ENCODE results near the gene GPRC5A.

GPRC5A gene

DNA sequence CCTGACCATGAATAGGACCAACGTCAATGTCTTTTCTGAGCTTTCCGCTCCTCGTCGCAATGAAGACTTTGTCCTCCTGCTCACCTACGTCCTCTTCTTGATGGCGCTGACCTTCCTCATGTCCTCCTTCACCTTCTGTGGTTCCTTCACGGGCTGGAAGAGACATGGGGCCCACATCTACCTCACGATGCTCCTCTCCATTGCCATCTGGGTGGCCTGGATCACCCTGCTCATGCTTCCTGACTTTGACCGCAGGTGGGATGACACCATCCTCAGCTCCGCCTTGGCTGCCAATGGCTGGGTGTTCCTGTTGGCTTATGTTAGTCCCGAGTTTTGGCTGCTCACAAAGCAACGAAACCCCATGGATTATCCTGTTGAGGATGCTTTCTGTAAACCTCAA, 17.3 kb downstream of the GPRC5A start:
- TF ChIP-seq, protein P1, sequence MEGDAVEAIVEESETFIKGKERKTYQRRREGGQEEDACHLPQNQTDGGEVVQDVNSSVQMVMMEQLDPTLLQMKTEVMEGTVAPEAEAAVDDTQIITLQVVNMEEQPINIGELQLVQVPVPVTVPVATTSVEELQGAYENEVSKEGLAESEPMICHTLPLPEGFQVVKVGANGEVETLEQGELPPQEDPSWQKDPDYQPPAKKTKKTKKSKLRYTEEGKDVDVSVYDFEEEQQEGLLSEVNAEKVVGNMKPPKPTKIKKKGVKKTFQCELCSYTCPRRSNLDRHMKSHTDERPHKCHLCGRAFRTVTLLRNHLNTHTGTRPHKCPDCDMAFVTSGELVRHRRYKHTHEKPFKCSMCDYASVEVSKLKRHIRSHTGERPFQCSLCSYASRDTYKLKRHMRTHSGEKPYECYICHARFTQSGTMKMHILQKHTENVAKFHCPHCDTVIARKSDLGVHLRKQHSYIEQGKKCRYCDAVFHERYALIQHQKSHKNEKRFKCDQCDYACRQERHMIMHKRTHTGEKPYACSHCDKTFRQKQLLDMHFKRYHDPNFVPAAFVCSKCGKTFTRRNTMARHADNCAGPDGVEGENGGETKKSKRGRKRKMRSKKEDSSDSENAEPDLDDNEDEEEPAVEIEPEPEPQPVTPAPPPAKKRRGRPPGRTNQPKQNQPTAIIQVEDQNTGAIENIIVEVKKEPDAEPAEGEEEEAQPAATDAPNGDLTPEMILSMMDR (IDR thresholded peaks at IDR 0.05), result no peak

DNA sequence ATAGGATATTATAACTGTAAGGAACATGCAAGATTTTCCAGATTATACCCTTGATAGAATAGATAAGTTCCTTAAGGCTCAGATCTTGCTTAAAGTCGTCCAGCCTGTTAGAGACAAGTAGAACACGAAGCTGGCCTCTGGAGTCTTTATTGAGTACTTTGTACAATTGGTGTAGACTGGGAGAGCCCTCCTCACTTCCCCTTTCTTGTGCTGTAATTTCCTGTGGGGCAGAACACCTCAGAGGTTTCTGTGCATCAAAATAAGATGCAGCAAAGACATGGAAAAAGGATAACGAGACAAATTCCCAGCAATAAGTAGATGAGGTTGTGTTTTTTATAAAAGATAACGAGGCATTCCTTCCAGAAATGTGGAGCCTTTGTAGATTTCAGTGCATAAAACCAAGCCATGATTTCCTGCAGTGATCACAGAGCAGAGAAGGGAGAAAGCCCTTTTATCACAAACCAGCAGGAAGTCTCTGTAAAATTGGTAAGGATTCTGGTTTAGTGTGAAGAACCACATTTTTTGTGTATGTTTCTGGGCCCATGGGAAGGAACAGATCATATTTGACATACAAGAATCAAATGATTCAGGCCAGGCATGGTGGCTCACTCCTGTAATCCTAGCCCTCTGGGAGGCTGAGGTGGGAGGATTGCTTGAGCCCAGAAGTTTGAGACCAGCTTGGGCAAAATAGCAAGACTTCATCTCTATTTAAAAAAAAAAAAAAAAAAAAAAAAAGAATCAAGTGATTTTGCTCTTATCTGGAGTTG, 18.0 kb downstream of the GPRC5A start:
- TF ChIP-seq, protein P1 (IDR thresholded peaks at IDR 0.05), result no peak

DNA sequence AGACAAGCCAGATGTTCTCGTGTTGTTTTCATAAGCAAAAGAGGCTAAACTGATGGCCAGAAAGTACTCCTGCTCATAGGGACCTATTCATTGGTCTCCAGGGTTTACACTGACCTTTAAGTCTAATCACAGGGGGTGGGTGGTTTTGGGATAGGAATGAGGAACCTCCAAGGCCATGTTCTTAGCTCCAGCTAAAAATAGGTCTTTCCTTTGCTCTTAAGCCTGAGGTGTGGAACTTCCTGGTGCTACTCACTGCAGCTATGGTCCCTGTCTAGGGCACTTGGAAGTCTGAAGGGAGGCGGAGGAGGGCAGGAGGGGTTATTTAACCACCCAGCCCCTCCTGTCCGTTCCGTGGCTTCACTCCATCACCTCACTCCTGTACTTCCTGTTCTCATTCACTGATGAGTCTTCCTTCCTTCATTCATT, 18.6 kb downstream of the GPRC5A start:
- TF ChIP-seq, protein P1 (IDR thresholded peaks at IDR 0.05), result no peak

DNA sequence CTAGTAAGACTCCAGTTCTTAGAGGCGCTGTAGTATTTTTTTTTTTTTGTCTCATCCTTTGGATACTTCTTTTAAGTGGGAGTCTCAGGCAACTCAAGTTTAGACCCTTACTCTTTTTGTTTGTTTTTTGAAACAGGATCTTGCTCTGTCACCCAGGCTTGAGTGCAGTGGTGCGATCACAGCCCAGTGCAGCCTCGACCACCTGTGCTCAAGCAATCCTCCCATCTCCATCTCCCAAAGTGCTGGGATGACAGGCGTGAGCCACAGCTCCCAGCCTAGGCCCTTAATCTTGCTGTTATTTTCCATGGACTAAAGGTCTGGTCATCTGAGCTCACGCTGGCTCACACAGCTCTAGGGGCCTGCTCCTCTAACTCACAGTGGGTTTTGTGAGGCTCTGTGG, 21.3 kb downstream of the GPRC5A start:
- TF ChIP-seq, protein P1 (IDR thresholded peaks at IDR 0.05), result no peak

DNA sequence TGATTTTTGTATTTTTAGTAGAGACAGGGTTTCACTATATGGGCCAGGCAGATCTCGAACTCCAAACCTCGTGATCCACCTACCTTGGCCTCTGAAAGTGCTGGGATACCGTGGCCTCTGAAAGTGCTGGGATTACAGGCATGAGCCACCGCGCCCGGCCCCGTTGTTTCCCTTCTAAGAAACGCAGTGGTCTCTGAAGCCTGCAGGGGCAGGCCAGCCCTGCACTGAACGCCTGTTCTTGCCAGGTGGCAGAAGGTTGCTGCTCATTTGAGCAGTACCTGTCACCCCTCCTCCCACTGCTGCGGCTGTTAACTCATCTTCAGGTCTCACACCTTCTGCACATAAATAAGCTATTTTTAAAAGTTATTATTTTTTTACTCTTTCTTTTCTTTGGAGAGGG, 24.3 kb downstream of the GPRC5A start:
- TF ChIP-seq, protein P1 (IDR thresholded peaks at IDR 0.05), result no peak

DNA sequence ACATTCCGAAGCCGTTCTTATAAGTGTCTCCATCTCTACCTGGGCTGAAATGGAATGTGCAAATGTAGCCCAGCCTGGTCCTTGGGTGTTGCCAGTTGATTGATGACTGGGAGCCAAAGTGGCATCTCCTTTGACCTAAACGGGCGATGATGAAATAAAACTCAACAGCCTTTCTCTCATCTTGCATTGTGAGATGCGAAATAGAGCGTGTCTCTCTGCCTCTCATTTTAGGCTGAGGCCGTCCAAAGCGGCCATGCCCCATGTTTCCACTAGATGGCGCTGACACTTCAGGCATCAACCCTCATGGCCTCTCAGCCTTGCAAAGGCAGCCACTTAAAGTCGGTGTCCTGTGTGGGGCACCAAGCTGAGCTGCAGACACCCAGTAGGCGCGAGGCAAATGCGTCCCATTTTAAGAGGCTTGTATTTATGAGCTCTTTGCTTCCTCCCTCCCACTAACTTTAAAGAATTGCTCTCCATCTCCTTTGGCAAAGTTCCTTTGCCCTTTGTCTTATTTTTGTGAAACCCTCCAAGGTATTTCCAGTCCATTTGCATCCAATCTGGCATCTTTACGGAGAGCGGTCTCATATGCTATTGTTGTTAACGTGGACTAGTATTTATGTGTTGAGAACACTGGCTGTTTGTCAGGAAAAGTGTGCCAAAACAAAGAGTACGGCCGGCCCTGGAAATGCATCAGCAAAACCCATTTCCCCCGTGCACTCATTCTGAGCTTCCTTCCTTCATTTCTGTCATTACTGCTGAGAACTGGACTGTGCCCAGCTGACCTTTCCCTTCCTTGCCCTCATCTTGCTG, 25.0 kb downstream of the GPRC5A start:
- TF ChIP-seq, protein P1 (IDR thresholded peaks at IDR 0.05), result peak; percentile 96

DNA sequence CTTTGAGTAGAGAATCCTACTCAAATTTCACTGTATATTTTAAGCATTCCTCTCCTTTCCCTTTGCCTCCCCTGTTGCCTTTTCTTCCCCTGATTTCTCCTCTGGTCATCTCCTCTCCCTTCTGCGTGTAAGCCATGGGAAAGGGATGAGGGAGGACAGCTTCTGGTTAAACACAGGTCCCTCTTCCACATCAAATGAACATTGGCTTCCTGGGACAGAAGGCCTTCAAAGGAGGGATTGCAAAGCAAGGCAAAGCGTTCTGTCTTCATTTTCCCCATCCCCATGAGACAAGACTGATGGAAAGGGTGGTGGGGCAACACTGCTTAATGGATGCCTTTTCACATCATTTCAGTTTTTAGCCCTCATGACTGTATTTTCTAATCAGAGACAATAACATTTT, 26.2 kb downstream of the GPRC5A start:
- TF ChIP-seq, protein P1 (IDR thresholded peaks at IDR 0.05), result no peak

Data from LNCAP (cell line).